PC-9 (cell line): ENCODE data around the gene LYRM2. TPM values are rescaled to one million over a fixed set of nuclear protein-coding genes. Genes with fewer than 3 reads are reported as not detected.

Experiments used
- BruUV-seq: library from RNA; stranded (reverse); fragments of 400-500 nt; replicated peaks from 2 replicates; lab custom pipeline; 2021; lab: Mats Ljungman, UMichigan
- CTCF ChIA-PET: fragments of 300-600 bp; sonication (Branson Sonifier 250); formaldehyde crosslinking; loops from one replicate; lab custom pipeline; 2022; ENCODE audit warnings: antibody characterized with exemption; lab: Charles Lee
- POLR2A ChIA-PET: fragments of 300-600 bp; sonication (Branson Sonifier 250); formaldehyde crosslinking; loops from one replicate; lab custom pipeline; 2022; ENCODE audit warnings: antibody characterized with exemption; ENCODE audit not compliant: unreplicated experiment; lab: Charles Lee
- DNase-seq, 2 experiments: peaks; one replicate each; pipeline versions ENCODE4 v3.0.0 to v3.0.0-alpha.2; 2015 to 2022; ENCODE audit warnings: mixed read lengths in 1 of 2
- H2AFZ ChIP-seq: fragments of 200-600 bp; sonication (generic); 2 replicates; pipeline ENCODE4 v1.8.1; 2017; ENCODE audit warnings: antibody characterized with exemption
- H3F3A ChIP-seq: fragments of 200-600 bp; sonication (generic); 2 replicates; pipeline ENCODE4 v1.8.1; 2017; ENCODE audit warnings: antibody characterized with exemption, mild to moderate bottlenecking, low read depth; ENCODE audit not compliant: insufficient read depth
- H3K27ac ChIP-seq: fragments of 200-600 bp; sonication (generic); 2 replicates; pipeline ENCODE4 v1.6.1; 2016; ENCODE audit warnings: mixed run types
- H3K27me3 ChIP-seq: fragments of 200-600 bp; sonication (generic); 2 replicates; pipeline ENCODE4 v1.6.1; 2016; ENCODE audit warnings: low read depth, mixed run types; ENCODE audit not compliant: insufficient read depth
- H3K36me3 ChIP-seq: fragments of 200-600 bp; sonication (generic); 2 replicates; pipeline ENCODE4 v1.6.1; 2016; ENCODE audit warnings: low read depth, mixed run types
- H3K4me1 ChIP-seq: fragments of 200-600 bp; sonication (generic); replicated peaks from 2 replicates; pipeline ENCODE4 v1.6.1; 2016; ENCODE audit warnings: mixed run types; ENCODE audit not compliant: insufficient read depth
- H3K4me2 ChIP-seq: fragments of 200-600 bp; sonication (generic); 2 replicates; pipeline ENCODE4 v1.6.1; 2017; ENCODE audit warnings: mixed run types
- H3K4me3 ChIP-seq: fragments of 200-600 bp; sonication (generic); 2 replicates; pipeline ENCODE4 v1.6.1; 2016; ENCODE audit warnings: mixed run types
- H3K79me2 ChIP-seq: fragments of 200-600 bp; sonication (generic); 2 replicates; pipeline ENCODE4 v1.6.1; 2017; ENCODE audit warnings: low read depth, mixed run types
- H3K9me2 ChIP-seq: fragments of 200-600 bp; sonication (generic); 2 replicates; pipeline ENCODE4 v1.8.1; 2017; ENCODE audit warnings: mild to moderate bottlenecking; ENCODE audit not compliant: insufficient read depth
- H3K9me3 ChIP-seq: fragments of 200-600 bp; sonication (generic); 2 replicates; pipeline ENCODE4 v1.8.1; 2016; ENCODE audit warnings: low read depth; ENCODE audit not compliant: insufficient read depth
- H4K20me1 ChIP-seq: fragments of 200-600 bp; sonication (generic); 2 replicates; pipeline ENCODE4 v1.8.1; 2017; ENCODE audit not compliant: insufficient read depth
- CTCF ChIP-seq: fragments of 200-600 bp; sonication (generic); conservative IDR thresholded peaks from 2 replicates; pipeline ENCODE4 v1.6.1; 2017; ENCODE audit warnings: mixed run types, antibody characterized with exemption, mild to moderate bottlenecking, moderate library complexity
- EZH2 ChIP-seq: fragments of 200-600 bp; sonication (generic); IDR thresholded peaks from 2 replicates; pipeline ENCODE4 v1.8.0; 2017; ENCODE audit warnings: antibody characterized with exemption, low read depth
- intact Hi-C: fragments of 100-400 bp; cut with micrococcal nuclease; formaldehyde crosslinking; loops from one replicate; pipeline ENCODE4 v1.10.0; 2022; ENCODE audit not compliant: unreplicated experiment
- total RNA-seq: library from RNA; stranded (reverse); gene quantifications from 2 replicates; pipeline ENCODE4 v1.2.3, GENCODE V29; 2021

The LYRM2 gene
- total RNA-seq, 1 experiment from 2014 or later: 24.2 TPM

- Histone ChIP-seq H2AFZ (no peak overlapping the region), H3K27me3 (no peaks in the 10 kb centered on the region), H3K36me3 (no peaks in the 10 kb centered on the region), H3K4me3 (no peak overlapping the region), H3F3A (no peaks in the 10 kb centered on the region), H3K4me2 (peak overlapping the region; percentile 42; the same call in 1 of the 2 replicates), H3K9me3 (no peaks in the 10 kb centered on the region), H3K27ac (no peak overlapping the region), H3K79me2 (no peaks in the 10 kb centered on the region), H4K20me1 (no peaks in the 10 kb centered on the region), H3K4me1 (no peaks in the 10 kb centered on the region), H3K9me2 (no peaks in the 10 kb centered on the region)
- BruUV-seq: no TSS peak
- ChIA-PET CTCF (no interaction called here), POLR2A (no interaction called here)
- DNase-seq: peak; percentile 16 to 67
- intact Hi-C loops: loop anchor here (1.0 kb wide), 1 partner anchor 165 kb away; the partner anchor contains the start of gene ANKRD6
- TF ChIP-seq EZH2 (no peak), CTCF (peak; percentile 55)
Measured at GRCh38 chr6:89597988-89598387, 40.6 kb downstream of the LYRM2 start.

GRCh38 chr6:89597372-89597771 is 41.2 kb downstream of the LYRM2 start:
- Histone ChIP-seq H3K4me3 (no peak overlapping the region), H3K4me1 (no peaks in the 10 kb centered on the region), H3K79me2 (no peaks in the 10 kb centered on the region), H3K9me3 (no peaks in the 10 kb centered on the region), H4K20me1 (no peaks in the 10 kb centered on the region), H3K27me3 (no peaks in the 10 kb centered on the region), H3K27ac (no peak overlapping the region), H3F3A (no peaks in the 10 kb centered on the region), H3K9me2 (no peaks in the 10 kb centered on the region), H2AFZ (no peak overlapping the region), H3K4me2 (no peak overlapping the region), H3K36me3 (no peaks in the 10 kb centered on the region)
- intact Hi-C loops: no loop called here
- no TSS peak for BruUV-seq
- no peak for DNase-seq
- no peak for TF ChIP-seq CTCF
- no peak for TF ChIP-seq EZH2
- ChIA-PET POLR2A (no interaction called here), CTCF (no interaction called here)

- H3K36me3 ChIP-seq: no peaks in the 10 kb centered on the region
- no peak for DNase-seq
- no peaks in the 10 kb centered on the region for H3K79me2 ChIP-seq
- ChIA-PET POLR2A (no interaction called here), CTCF (no interaction called here)
- no peaks in the 10 kb centered on the region for H3K9me3 ChIP-seq
- H3K4me1 ChIP-seq: no peaks in the 10 kb centered on the region
- H3K4me3 ChIP-seq: no peak overlapping the region
- H3K27ac ChIP-seq: no peak overlapping the region
- no peak overlapping the region for H3K4me2 ChIP-seq
- H4K20me1 ChIP-seq: no peaks in the 10 kb centered on the region
- H3F3A ChIP-seq: no peaks in the 10 kb centered on the region
- no peaks in the 10 kb centered on the region for H3K27me3 ChIP-seq
- H3K9me2 ChIP-seq: no peaks in the 10 kb centered on the region
- BruUV-seq: no TSS peak
- H2AFZ ChIP-seq: no peak overlapping the region
- intact Hi-C loops: no loop called here
- TF ChIP-seq CTCF (no peak), EZH2 (no peak)
Measured at GRCh38 chr6:89596484-89596883, 42.1 kb downstream of the LYRM2 start.
